Left forelimb (tissue), 1 donor: ENCODE measurements around the gene IGF2BP2.

Source experiments
- DNase-seq: peaks from one replicate; pipeline ENCODE4 v3.0.0-alpha.2; 2018; ENCODE audit warnings: low spot score

The IGF2BP2 gene

GRCh38 chr3:185837414-185837813 lies 12.6 kb upstream of the IGF2BP2 start:
- DNase-seq = no peak

- DNase-seq = no peak
Observed at GRCh38 chr3:185831990-185832389, 7.1 kb upstream of the IGF2BP2 start.

- no peak for DNase-seq
Observed at GRCh38 chr3:185831195-185831594, 6.4 kb upstream of the IGF2BP2 start.

GRCh38 chr3:185830018-185830797 lies 5.4 kb upstream of the IGF2BP2 start:
- DNase-seq = no peak

- DNase-seq = no peak
Observed at GRCh38 chr3:185828755-185829154, 3.9 kb upstream of the IGF2BP2 start.

GRCh38 chr3:185827595-185828344 lies 2.9 kb upstream of the IGF2BP2 start:
- DNase-seq = no peak

- peak; percentile 78 for DNase-seq
Observed at GRCh38 chr3:185825639-185826481, 1.0 kb upstream of the IGF2BP2 start.

- peak; percentile 78 for DNase-seq
Observed at GRCh38 chr3:185824051-185825005, 514 bp downstream of the IGF2BP2 start.

- DNase-seq = peak; percentile 79
Observed at GRCh38 chr3:185823078-185824044, 1.5 kb downstream of the IGF2BP2 start.

GRCh38 chr3:185822221-185823000 lies 2.4 kb downstream of the IGF2BP2 start:
- no peak for DNase-seq

GRCh38 chr3:185820973-185821758 lies 3.7 kb downstream of the IGF2BP2 start:
- no peak for DNase-seq

- DNase-seq = no peak
Observed at GRCh38 chr3:185818267-185818875, 6.5 kb downstream of the IGF2BP2 start.

GRCh38 chr3:185815391-185816282 lies 9.2 kb downstream of the IGF2BP2 start:
- DNase-seq = no peak

GRCh38 chr3:185813691-185814215 lies 11.1 kb downstream of the IGF2BP2 start:
- DNase-seq = no peak

GRCh38 chr3:185813205-185813604 lies 11.6 kb downstream of the IGF2BP2 start:
- no peak for DNase-seq

GRCh38 chr3:185807445-185808068 lies 17.3 kb downstream of the IGF2BP2 start:
- no peak for DNase-seq
